Fibroblast of skin of abdomen (primary cell): ENCODE results near the gene LAMP5.

ENCODE experiments used
- DNase-seq: peaks from one replicate; pipeline ENCODE4 v3.0.0-alpha.2; 2013

LAMP5 gene

DNA sequence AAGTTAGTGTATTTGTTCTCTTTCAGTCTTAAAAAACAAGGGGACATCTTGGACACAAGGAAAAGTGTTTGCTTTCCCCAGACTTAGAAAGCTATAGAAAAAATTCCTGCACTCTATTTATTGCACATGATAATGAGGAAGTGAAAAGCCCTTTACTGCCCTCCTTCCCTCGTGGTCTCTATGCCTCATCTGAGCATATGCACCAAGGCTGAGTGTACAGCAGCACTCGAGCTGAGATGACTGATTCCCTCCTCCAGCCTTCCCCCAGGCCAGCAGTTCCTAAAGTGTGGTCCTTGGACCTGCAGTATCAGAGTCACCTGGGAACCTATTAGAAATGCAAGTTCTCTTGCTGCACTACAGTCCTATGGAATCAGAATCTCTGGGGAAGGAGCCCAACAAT is 14.3 kb upstream of the LAMP5 start:
- no peak for DNase-seq

- no peak for DNase-seq
Observed at GRCh38 chr20:9501473-9501872, 12.9 kb upstream of the LAMP5 start.

GRCh38 chr20:9503526-9504245 is 10.7 kb upstream of the LAMP5 start:
- peak; percentile 54 for DNase-seq

DNA sequence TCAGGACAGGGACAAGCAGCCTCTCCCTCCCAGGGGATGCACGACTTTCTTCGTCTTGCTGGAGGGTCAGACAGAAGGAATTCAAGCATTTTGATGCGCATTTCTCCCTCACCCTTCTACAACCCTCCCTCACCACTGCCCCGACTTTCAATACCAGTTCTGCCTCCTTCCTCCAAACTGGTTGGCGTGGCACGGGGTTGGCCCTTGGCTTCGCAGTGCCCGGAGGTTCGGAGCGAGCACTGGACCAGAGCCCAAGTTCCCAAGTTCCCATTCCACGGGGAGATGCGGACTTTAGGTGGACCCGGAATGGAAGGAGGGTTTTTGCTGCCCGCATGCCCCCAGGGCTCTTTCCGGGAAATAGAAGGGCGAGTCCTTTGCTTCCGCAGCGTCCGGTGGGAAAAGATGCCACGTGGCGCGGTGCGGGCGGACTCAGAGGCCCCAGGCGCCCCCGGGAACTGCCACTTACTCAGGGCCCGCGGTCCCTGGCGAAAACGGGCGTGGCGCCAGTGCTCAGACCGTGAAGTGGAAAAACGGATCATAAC is 8.0 kb upstream of the LAMP5 start:
- DNase-seq, result no peak

GRCh38 chr20:9506964-9507369 is 7.4 kb upstream of the LAMP5 start:
- no peak for DNase-seq

- DNase-seq, result no peak
Observed at GRCh38 chr20:9507544-9508239, 6.7 kb upstream of the LAMP5 start.

DNA sequence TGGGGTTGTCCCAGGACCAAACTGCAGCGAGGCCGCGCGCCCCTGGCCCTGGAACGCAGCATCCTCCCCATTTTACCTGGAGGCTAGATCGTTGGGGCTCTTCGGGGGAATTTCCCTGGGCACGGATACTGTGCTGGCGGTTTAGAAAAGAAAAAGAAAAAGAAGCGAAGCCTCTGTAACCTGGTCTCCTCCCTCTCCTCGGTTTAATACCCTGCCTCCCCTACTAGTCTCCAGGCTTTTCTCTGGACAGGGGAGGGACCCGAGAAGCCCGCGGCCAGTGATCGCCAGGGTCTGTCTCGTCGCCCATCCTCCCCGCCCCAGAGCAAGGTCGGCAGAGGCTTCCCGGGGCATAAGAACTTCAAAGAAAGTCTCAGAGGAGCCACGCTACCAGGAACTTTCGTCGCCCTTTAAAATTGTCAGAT is 6.1 kb upstream of the LAMP5 start:
- no peak for DNase-seq

GRCh38 chr20:9508696-9509178 is 5.7 kb upstream of the LAMP5 start:
- no peak for DNase-seq

DNA sequence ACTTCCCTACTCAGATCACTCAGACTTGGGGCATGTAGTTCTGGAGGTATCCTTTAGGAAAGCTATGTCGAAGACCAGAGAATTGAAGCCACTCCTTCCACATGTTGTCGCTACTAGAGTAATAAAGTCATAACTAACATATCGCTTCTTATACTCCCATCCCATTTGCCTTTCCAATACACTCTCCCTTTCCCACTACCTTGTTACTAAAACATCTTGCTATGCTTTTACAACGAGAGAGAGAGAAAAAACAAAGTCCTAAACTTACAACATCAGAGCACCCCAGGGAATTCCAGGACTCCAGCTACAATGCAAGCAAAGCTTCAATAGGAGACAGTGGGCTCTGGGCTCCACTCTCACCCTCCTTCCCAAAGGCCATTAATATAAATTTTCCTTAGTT is 5.1 kb upstream of the LAMP5 start:
- no peak for DNase-seq

DNA sequence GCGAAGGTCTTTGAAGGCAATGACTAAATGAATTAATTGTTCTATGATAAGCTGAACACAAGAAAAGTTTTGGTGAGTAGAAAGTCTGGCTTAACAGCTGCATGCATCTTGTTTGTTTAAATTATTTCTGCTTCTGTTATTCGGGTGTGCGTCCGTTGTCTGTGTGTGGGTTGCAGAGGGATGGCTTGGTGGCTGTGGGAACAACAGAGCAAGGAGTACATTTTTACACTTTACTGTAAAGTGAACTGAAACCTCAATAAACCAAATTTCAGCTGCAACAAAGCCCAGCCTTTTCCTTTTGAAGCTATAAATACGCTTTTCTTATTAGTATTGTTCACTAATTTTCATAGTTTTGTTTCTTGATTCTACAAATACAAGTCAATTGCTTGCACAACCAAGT is 3.5 kb upstream of the LAMP5 start:
- no peak for DNase-seq

DNA sequence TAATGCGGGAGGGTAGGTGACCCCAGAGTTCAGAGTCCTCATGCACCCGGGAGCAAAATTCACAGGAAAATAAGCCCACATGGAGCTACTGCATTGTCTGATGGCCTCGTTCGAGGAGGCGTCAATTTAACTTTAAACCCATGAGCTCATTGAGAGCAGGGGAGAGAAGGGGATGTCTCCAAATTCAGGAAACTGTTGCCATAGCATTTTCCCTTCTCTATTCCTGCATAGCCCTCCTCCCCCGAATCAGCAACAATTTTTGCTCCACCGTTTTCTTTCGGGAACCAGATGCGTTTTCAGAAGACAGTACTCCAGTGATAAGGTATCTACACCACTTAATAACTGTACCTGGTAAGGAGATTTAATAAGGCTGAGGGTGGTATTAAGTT is 324 bp upstream of the LAMP5 start:
- DNase-seq, result no peak

DNA sequence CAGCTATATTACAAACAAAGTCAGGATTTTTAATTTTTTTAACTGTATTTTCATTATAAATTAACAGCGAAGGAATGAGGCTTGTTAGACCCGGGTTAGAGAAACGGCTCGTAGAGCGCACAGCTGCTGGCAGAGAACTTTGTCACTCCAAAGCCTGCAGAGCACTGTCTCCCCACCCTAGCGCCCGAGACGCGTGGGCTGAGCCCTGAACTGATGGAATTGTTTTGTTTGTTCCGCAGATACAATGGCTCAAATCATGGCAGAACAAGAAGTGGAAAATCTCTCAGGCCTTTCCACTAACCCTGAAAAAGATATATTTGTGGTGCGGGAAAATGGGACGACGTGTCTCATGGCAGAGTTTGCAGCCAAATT is 810 bp downstream of the LAMP5 start:
- no peak for DNase-seq

GRCh38 chr20:9515741-9516233 is 1.4 kb downstream of the LAMP5 start:
- no peak for DNase-seq

DNA sequence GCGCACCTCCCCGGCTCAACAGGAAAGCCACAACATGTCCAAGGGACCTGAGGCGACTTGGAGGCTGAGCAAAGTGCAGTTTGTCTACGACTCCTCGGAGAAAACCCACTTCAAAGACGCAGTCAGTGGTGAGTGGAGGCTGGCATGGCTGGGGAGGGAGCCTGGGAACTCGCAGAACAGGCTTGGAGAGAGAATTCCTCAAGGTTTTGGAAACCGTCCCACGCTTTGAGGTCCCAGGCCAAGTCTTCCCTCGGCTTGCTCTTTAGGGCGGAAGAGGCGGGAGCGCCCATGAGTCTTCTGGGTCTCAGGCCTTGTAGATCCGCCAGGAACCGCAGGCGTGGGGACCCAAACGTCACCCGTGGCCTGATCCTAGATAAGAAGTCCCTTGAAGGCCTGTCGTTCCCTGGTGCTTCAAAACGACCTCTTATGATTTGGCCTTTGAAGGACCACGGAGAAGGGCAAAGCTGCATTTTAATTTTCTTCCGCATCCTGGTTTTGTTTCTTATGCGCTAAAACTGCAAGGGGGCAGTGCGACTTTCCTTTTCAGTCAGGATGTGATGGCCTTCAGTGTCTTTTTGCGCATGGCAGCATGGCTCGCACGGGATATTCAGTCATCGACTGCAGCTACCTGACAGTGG is 2.0 kb downstream of the LAMP5 start:
- DNase-seq, result peak; percentile 21

DNA sequence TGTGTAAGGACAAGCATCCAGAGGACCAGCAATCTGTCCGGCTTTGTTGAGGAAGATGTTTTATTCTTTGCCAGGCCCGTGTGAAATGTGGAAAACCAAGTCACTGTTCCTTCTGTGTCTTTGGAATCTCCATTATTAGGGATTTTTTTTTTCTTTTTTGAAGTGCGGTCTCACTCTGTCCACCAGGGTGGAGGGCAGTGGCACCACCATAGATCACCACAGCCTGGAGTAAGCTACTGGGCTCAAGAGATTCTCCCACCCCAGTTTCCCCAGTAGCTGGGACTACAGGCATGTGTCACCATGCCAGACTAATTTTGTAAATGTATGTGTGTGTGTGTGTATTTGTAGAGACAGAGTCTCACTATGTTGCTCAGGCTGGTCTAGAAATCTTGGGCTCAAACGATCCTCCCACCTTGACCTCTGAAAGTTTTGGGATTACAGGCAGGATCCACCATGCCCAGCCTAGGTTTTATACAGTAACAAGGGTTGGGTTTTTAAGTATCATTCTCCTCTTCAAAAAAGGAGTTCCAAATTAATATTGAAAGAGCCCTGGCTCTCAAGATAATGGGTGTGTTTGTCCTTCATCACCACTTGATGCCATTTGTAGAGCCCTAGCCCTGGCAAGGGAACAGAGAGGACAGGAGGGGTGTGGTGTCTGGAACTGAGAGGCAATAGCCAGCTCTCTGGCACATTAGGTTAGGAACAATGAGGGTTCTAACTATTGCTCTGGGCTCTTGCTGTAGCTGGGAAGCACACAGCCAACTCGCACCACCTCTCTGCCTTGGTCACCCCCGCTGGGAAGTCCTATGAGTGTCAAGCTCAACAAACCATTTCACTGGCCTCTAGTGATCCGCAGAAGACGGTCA is 3.1 kb downstream of the LAMP5 start:
- no peak for DNase-seq

DNA sequence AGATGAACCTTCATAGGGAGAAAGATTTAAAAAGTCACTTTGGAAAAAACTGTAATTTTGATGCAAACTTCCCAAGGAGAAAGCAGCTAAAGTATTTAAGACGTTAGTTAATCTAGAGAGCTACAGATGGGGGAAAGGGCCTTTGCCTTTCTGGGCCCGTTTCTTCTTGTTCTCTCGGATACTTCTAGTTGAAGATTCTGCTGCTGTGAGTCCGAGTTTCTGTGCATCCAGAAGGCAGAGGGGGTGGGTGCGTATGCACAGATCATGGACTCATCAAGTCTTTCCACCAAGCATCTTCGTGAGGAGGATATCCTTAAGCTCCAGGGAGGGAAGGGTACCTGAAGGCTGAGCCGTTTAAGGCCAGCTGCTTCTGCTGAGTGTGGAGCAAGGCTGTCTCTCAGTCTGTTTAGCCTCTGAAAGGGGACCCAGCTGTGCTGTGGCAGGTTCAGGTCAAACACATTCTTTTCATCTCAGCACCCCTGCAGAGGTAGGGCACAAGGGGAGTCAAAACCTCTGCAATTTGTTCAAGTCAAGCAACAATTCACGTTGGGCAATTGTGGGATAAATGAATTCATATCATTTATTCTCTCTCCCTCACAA is 4.3 kb downstream of the LAMP5 start:
- DNase-seq, result no peak

DNA sequence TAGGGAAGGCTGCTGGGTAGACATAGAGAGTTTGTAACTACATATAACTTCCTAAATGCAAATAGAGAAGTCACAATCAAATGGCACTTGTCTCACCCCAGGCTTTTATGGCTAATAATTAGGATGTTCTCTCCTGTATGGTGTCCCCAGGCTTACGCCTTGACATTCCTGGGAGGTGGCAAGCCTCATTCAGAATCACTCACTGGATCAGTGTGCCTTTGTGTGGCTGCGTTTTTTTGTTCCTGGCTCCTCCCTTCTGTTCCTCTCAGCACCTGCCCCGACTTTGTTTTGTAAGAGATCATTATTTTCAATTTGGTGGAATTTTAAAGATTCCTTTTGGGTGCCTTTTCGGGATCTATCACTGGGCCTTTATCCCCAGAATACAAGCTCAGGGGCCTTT is 5.7 kb downstream of the LAMP5 start:
- no peak for DNase-seq

DNA sequence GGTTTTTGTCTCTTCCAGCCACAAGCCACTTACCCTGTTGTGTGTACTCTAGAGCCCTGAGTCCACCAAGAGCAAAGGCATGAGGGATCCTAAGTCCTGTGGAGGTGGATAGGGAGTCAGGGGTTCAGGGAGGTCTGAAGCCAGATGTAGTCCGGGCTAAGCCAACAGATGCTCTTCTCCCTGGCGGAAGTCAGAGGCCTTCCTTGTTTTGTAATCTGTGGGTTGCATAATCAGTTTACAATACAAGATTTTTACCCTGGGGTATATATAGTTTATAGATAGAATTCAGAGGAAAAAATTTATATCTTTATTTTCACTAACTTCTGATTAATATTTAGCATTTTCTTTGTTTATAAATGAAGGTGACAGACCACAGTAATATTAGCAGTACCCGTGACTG is 9.2 kb downstream of the LAMP5 start:
- DNase-seq, result no peak

GRCh38 chr20:9531581-9531980 is 17.2 kb downstream of the LAMP5 start:
- no peak for DNase-seq

GRCh38 chr20:9532069-9532838 is 17.9 kb downstream of the LAMP5 start:
- no peak for DNase-seq

- no peak for DNase-seq
Observed at GRCh38 chr20:9534025-9534424, 19.6 kb downstream of the LAMP5 start.
